ENCODE data around the gene HECTD2.
"Not testable (repeated sequence)": the region's sequence is repeated elsewhere in the genome, so short reads cannot be mapped to it uniquely, and the experiment has no call there.

HECTD2 gene

DNA sequence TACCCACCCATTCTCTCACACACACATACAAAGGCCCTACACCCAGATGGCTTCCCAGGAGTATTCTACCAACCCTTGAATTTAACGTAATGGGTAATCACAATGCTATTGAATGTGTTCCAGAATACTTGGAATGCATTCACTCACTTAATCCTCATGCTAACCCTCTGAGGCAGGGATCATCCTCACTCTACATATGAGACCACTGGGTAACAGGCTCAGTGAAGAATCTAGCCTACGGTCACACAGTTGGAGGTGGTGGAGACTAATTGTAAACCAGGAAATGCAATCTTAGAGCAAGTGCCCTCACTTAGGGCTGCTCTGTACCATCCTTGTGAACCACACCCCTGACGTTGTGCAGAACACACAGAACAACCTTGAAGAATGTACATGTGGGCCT lies 135.2 kb downstream of the HECTD2 start:
- DNase-seq: no peak

DNA sequence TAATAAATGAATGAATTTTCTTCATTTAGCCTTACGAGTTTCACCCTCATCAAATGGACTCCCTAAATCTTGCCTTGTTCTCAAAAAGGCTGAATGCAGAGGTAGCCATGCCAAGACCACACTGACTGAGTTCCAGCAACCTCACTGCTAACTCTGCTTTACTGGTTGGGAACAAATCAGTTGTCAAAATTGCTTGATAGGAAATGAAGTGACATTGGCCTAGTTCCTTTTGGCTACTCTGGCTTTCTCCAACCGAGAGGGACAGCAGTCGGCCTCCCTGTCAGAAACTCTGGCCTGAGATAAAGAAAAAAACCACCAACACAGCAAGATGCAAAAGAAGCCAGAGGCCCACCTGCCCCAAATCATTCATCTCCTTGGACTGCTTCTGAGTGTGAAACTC lies 135.7 kb downstream of the HECTD2 start:
- no peak for DNase-seq

DNA sequence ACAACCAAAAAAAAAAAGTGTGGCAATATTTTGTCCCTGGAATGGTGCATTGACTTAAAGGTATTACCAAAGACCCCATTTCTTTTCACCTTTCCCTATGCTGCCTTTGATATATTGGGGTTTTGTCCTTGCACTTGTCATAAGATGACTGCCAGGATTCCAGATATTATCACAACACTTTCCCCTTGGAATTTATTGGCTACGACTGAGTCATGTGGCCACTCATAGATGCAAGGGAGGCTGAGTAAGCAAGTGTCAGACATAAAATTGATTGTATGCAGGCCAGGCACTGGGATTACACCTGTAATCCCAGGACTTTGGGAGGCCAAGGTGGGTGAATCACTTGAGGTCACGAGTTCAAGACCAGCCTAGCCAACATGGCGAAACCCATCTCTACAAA lies 139.1 kb downstream of the HECTD2 start:
- no peak for DNase-seq

DNA sequence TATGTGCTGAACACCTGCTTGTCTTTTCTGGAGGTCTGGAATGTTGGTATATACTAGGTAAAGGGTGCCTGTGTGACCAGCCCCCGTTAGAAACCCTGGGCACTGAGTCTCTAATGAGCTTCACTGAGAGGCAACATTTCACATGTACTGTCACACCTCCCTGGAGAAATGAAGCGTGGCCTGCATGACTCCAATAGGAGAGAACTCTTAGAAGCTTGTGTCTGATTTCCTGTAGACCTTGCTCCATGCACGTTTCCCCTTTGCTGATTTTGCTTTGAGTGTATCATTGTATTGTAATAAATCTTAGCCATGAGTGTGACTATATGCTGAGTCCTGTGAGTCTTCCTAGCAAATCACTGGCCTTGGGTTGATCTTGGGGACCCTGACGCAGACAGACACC lies 139.9 kb downstream of the HECTD2 start:
- DNase-seq: no peak

DNA sequence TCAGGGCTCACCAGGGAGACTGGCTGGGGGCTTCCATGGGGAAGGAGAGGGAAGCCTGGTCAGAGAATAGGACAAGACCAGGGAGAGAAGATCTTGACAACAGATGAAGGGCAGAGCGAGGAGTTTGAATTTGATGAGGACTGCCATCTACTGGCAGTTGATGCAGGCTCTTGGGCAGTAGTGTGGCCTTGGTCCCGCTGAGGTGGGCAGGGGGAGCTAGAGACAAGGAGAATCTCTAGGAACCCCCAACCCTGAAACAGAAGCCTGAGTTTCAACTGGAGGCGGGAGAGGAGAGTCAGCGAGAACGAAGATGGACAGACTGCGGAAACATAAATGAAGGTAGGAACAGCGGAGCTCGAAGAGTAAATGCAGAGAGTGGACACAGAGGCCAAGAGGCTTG lies 141.7 kb downstream of the HECTD2 start:
- DNase-seq: no peak

DNA sequence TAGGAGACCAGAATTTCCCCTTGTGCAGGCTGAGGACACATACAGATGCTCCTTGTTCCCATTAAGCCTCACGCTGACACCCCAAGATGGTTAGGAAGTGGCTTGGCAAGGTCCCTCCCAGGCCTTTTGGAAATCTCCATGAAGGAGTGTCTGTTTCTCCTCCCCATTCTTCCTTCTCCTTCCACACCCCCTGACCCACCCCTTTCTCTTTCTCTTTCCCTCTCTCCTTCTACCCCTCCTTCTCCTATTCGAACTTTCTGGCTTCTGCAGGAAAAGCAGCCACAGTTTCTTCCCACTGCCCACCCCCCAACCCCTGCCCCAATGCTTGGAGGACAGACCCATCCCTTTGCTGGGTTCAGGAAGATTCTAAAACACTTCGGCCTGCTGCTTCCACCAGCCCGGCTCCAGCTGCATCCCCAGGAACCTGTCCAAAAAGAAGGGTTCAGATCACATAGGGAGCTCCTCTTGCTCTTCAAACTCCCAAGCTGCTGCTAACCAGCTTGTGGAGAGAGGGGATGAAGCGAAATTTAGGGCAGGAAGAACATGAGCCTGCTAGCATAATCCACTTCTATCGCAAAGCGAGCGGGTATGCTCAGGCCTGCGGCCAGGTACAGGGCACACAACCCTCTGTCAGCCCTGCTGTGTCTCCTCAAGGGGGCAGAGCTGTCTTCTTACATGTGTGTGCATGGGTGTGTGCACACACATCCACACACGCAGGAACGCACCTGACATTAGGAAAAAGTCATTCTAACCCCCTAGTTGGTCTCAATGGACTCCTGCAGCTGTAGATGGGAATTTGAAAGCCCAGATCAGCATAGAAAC lies 142.3 kb downstream of the HECTD2 start:
- no peak for DNase-seq

DNA sequence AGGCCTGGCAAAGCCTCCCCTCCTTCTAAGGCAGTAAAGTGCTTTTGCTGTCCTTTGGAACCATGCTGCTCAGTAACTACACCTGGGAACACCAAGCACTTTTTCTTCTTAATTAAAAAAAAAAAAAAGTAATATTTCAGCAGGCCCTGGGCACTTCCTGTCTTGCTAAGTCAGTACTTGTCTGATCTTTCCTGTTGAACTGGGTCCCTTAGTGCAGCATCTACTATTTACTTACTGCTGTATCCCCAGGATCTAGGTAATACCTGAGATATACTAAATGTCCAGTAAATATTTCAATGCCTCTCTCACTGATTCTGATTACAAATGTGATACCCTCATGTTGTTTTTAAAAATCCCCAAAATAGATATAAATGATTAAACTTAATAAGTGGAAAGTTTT lies 145.3 kb downstream of the HECTD2 start:
- DNase-seq: no peak

DNA sequence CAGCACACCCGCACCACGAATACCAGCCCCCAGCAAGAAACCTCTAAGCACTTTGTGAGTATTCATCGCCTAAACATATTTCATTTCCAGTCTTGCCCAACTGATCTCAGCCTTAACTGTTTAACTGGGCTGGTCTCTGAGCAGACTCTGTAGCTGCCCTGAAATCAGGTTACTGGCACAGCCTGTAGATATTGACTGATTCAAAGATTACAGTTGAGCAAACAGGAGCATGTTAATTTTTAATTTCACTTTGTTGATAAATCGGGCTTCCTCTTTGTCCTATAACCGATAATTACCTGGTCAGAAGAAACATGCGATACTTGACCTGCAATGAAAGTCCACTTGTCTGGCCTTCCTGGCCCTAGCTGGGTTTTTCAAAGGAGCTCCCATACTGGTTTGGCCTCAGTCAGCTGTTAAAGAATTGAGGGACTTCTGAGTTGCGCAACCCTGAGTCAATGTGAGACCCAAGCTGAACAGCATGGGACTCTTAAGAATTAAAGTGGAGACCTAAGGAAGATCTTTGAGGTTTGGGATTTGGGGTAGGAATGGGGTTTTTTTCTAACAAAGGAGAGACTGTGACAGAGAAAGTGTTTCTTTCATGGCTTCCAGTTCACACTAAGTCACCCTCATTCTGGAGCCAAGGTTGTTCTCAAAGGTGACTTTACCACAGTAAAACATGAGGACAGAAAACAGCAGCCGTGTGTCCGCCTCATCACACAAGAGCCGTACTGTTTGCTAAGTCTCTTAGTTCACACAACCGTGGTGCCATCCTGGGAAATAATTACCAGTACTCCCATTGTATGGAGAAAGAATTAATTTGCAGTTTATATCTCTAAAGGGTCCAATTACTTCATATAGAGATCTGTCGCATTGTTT lies 146.8 kb downstream of the HECTD2 start:
- no peak for DNase-seq

DNA sequence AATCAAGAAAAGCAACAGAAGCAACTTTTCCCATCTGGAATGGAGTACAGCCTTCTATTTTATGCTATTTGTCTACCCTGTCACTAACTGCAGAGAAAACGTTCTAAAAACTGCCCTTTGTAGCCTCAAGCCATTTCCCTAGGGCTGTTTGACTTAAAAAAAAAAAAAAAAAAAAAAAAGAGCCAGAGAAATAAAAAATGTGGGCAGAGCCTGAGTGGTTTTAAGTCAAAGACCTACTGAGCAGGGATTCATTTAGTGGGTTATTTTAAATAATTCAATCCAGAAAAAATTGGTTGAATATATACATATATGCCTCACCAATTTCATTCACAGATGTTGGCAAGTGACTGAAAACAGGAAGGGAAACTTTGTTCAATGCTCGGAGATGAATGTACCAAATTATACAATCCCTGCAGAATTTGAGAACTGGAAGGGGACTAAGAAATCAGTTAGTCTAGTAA lies 147.5 kb downstream of the HECTD2 start:
- no peak for DNase-seq

DNA sequence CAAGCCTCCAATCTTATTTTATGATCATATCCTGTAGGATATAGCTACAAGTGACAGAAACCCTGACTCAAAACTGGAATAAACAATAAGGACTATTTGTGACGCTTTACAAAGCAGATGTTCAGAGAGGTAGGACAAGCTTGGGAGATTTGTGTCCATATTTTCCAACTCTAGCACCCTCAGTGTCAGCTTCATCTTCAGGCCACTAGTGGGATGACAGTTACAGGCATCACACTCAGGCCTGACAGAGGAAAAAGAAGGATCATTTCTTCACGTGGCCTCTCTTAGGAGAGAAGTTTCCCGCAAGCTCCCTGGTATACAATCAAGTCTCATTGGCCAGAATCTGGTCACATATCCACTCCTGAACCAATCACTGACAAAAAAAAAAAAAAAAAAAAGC lies 148.3 kb downstream of the HECTD2 start:
- no peak for DNase-seq

DNA sequence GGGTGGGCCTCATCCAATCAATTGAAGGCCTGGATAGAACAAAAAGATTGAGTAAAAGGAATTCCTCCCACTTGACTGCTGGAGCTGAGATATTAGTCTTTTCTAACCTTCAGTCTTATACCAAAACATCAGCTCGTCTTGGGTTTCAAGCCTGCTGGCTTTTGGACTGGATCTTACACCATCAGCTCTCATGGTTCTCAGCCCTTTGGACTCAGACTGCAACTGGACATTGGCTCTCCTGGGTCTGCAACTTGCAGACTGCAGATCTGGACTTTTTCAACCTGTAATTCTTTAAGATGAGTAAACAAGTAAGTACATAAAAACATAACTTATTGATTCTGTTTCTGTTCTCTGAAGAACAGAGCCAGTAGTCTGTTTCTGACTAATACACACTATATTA lies 149.0 kb downstream of the HECTD2 start:
- no peak for DNase-seq

DNA sequence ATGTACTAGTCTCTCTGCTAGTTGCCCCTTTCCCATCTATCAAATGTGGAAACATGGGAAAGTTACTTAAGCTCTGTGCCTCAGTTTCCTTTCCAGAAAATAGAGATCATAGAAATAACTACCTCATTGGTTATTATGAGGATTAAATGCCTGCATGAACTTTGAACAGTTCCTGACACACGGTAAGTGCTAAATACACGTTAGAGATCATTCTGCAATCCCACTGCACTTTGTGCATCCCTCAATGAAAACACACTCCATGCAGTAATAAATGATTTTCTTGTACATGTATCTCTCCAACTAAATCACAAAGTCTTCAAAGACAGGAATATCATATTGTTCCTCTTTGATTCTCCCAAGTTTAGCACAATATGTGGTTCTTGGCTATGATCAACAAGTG lies 149.6 kb downstream of the HECTD2 start:
- no peak for DNase-seq

DNA sequence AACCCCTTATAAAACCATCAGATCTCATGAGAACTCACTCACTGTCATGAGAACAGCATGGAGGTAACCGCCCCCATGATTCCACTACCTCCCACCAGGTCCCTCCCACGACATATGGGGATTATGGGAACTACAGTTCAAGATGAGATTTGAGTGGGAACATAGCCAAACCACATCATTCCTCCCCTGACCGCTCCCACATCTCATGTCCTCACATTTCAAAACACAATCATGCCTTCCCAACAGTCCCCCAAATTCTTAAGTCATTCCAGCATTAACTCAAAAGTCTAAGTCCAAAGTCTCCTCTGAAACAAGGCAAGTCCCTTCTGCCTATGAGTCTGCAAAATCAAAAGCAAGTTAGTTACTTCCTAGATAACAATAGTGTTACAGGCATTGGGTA lies 150.7 kb downstream of the HECTD2 start:
- not testable (repeated sequence) for DNase-seq

DNA sequence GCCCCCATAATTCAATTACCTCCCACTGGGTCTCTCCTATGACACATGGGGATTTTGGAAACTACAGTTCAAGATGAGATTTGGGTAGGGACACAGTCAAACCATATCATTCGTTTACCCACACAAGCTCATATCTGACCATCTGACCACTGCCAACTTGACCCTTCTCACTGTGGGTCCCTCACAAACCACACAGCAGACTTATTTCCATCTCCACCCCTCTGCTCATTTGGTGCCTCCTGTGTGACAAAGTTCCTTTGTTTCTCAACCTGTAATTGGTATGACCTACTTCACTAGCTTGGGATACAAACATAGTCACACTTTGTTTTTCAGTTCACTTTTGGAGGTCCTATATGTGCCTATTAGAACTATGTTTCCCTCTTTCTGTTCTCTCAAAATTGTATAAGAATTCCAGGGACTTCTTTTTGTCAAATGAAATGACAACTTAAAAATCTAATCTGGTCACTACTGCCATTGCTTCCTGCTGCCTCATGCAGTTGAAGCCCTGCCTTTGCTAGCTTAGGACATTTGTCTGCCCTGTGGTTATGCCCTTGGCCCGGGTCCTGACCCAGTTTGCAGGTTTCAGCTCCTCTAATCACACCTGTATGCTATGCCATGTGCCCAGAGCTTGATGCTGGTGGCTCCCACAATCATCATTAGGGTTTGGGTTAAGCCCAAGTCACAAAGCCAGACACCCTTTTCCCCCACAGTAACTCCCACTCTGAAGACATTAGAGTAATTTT lies 152.9 kb downstream of the HECTD2 start:
- DNase-seq: no peak

DNA sequence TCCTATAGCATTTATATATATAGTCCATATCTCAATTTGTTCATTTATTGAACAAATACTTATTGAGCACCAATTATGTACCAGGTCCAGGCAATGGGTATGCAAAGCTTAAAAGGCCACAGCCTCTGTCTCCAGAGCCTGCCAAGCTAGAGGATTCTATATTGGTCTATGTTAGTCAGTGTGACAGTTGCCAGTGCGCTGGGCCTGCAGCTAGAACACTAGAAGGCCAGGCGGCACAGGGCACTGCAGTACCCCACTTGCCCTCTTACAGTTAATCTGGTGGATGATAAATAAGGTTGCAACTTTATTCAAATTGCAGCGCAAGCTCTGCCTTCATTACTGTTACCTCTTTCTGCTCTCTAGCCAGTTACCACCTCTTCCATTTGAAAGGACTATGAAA lies 153.9 kb downstream of the HECTD2 start:
- DNase-seq: no peak
